CD8-positive, alpha-beta memory T cell (primary cell): Measurements from ENCODE around the gene KCNMA1. TPM values are rescaled to one million over a fixed set of nuclear protein-coding genes. Genes with fewer than 3 reads are reported as not detected.
"Not testable (repeated sequence)": the region's sequence is repeated elsewhere in the genome, so short reads cannot be mapped to it uniquely, and the experiment has no call there.

Source experiments
- CTCF ChIA-PET: fragments of 350-600 bp; sonication (Branson Sonifier 250); formaldehyde crosslinking; loops from one replicate; lab custom pipeline; 2021; ENCODE audit warnings: antibody characterized with exemption; lab: Charles Lee
- POLR2A ChIA-PET: fragments of 350-600 bp; sonication (Branson Sonifier 250); formaldehyde crosslinking; loops from one replicate; lab custom pipeline; 2021; ENCODE audit warnings: antibody characterized with exemption; lab: Charles Lee
- DNase-seq, 5 donors: peaks; one replicate each; pipeline versions ENCODE4 v3.0.0 to v3.0.0-alpha.2; 2020 to 2022; ENCODE audit warnings: mixed read lengths in 1 of 5
- H3K27ac ChIP-seq: one replicate; pipeline ENCODE4 v1.7.0; 2013; ENCODE audit warnings: low read depth, mild to moderate bottlenecking, low read length, moderate library complexity
- H3K27me3 ChIP-seq: 2 replicates; pipeline ENCODE4 v1.7.0; 2013; ENCODE audit warnings: low read length, mild to moderate bottlenecking; ENCODE audit not compliant: insufficient read depth, poor library complexity, severe bottlenecking
- H3K36me3 ChIP-seq: 2 replicates; pipeline ENCODE4 v1.7.0; 2013; ENCODE audit warnings: mild to moderate bottlenecking, low read length, moderate library complexity; ENCODE audit not compliant: insufficient read depth
- H3K4me1 ChIP-seq: 2 replicates; pipeline ENCODE4 v1.7.0; 2013; ENCODE audit warnings: mild to moderate bottlenecking, low read length, moderate library complexity; ENCODE audit not compliant: insufficient read depth
- H3K4me3 ChIP-seq: 2 replicates; pipeline ENCODE4 v1.7.0; 2013; ENCODE audit warnings: mild to moderate bottlenecking, low read length
- H3K9me3 ChIP-seq: 2 replicates; pipeline ENCODE4 v1.7.0; 2013; ENCODE audit warnings: mild to moderate bottlenecking, low read length
- H3K27ac Mint-ChIP-seq, 8 donors: one replicate each; pipeline ENCODE4 v1.8.0; 2020 to 2021; ENCODE audit warnings: mixed read lengths in 8 of 8, mild to moderate bottlenecking in 6 of 8, inconsistent platforms in 3 of 8, moderate library complexity in 3 of 8
- H3K27me3 Mint-ChIP-seq, 2 donors: one replicate each; pipeline ENCODE4 v1.8.0; 2020 to 2021; ENCODE audit warnings: mixed read lengths in 2 of 2, mild to moderate bottlenecking in 1 of 2, moderate library complexity in 1 of 2
- H3K36me3 Mint-ChIP-seq, 3 donors: one replicate each; pipeline ENCODE4 v1.8.0; 2020 to 2021; ENCODE audit warnings: mixed read lengths in 3 of 3, inconsistent platforms in 1 of 3, mild to moderate bottlenecking in 1 of 3
- H3K4me1 Mint-ChIP-seq, 3 donors: one replicate each; pipeline ENCODE4 v1.8.0; 2020 to 2021; ENCODE audit warnings: mixed read lengths in 3 of 3, inconsistent platforms in 1 of 3, mild to moderate bottlenecking in 1 of 3
- H3K4me3 Mint-ChIP-seq, 7 donors: one replicate each; pipeline ENCODE4 v1.8.0; 2020 to 2021; ENCODE audit warnings: mixed read lengths in 7 of 7, mild to moderate bottlenecking in 6 of 7, moderate library complexity in 4 of 7, inconsistent platforms in 2 of 7
- H3K9me3 Mint-ChIP-seq, 5 donors: one replicate each; pipeline ENCODE4 v1.8.0; 2020 to 2022; ENCODE audit warnings: mixed read lengths in 5 of 5, mild to moderate bottlenecking in 3 of 5, moderate library complexity in 2 of 5, inconsistent platforms in 1 of 5
- polyA plus RNA-seq: library from polyadenylated mRNA; unstranded; fragments of 300-500 nt; fragmentation: Illumina TruSeq; gene quantifications from one replicate; pipeline ENCODE4 v1.2.3, GENCODE V29; 2021
- total RNA-seq, 2 experiments: library from RNA; stranded (reverse); gene quantifications; one replicate each; pipeline ENCODE4 v1.2.3, GENCODE V29; 2021

KCNMA1 gene
- total and polyA plus RNA-seq, 3 experiments from 2014 or later: 0.20 to 0.31 TPM; not detected in 1

DNA sequence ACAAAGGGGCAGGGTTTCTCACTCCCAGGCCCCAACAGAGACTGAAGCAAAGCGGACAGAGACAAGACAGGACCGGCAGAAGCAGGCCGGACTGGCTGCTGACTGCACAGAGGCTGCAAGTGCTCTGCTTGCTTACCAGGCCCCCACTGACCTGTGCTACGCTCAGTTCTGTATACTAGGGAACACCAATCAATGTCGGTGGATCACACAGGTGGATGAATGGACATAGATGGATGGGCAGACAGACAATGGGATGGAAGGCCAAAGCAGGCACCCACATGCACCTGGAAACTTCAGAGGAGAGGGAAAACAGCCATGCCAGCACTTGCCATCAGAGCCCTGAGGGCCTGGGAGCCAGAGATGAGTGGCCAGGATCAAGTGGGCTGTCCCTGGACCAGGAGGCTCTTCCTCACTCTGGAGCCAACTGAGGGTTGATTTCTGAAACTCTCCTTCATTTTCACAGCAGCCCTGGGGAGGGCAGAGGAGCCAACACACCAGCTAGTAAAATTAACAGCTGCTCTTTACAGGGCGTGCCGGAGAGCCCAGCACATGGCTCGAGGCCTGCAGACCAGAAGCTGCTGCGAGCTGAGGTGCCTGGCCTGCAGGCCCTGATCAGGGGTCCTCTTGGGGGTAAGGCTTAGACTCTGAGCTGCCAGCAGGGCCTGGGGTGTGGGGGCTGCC lies 243.6 kb downstream of the KCNMA1 start:
- no peaks in the 10 kb centered on the region for H3K9me3 ChIP-seq
- peaks cover 5% of the 10 kb centered on the region for H3K27me3 ChIP-seq
- H3K27ac Mint-ChIP-seq: peak overlapping the region in 1 of 8 donors; percentile 68
- DNase-seq: no peak
- no peak overlapping the region for H3K4me3 Mint-ChIP-seq
- POLR2A ChIA-PET: no interaction called here
- H3K4me1 Mint-ChIP-seq: no peaks in the 10 kb centered on the region
- H3K9me3 Mint-ChIP-seq: no peaks in the 10 kb centered on the region
- CTCF ChIA-PET: interaction anchor here (0.9 kb wide), 1 partner anchor 29 kb away, joined by 3 read pairs; no protein-coding TSS in a partner anchor
- no peaks in the 10 kb centered on the region for H3K36me3 ChIP-seq
- no peaks in the 10 kb centered on the region for H3K36me3 Mint-ChIP-seq
- no peak overlapping the region for H3K4me3 ChIP-seq
- H3K4me1 ChIP-seq: no peaks in the 10 kb centered on the region
- H3K27ac ChIP-seq: no peak overlapping the region
- no peaks in the 10 kb centered on the region for H3K27me3 Mint-ChIP-seq

DNA sequence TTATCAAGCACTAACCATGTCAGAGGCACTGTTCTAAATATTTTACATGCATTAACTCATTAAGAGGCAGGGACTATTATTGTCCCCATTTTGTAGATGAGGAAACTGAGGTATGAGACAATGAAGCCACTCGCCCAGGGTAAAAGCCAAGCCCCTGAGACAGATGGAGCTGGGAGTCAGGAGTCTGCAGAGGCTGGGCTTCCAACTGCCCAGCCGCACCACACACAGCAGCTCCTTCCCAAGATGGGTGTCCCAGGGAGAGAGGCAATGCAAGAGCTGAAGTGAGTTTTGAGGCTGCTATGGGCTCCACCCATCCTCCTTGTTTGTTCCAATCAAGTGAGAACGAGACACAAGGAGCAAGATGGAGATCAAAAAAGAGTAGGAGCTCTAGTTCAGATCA lies 244.2 kb downstream of the KCNMA1 start:
- no peak overlapping the region for H3K27ac Mint-ChIP-seq
- no peaks in the 10 kb centered on the region for H3K9me3 Mint-ChIP-seq
- no peaks in the 10 kb centered on the region for H3K4me1 Mint-ChIP-seq
- H3K4me3 ChIP-seq: no peak overlapping the region
- no peak overlapping the region for H3K27ac ChIP-seq
- no peaks in the 10 kb centered on the region for H3K9me3 ChIP-seq
- no peaks in the 10 kb centered on the region for H3K36me3 ChIP-seq
- ChIA-PET CTCF (interaction anchor here (0.9 kb wide), 1 partner anchor 29 kb away, joined by 3 read pairs; no protein-coding TSS in a partner anchor), POLR2A (no interaction called here)
- no peaks in the 10 kb centered on the region for H3K27me3 ChIP-seq
- DNase-seq: no peak
- no peaks in the 10 kb centered on the region for H3K4me1 ChIP-seq
- H3K27me3 Mint-ChIP-seq: peaks cover 0 to 2% of the 10 kb centered on the region in 2 donors
- no peaks in the 10 kb centered on the region for H3K36me3 Mint-ChIP-seq
- no peak overlapping the region for H3K4me3 Mint-ChIP-seq

DNA sequence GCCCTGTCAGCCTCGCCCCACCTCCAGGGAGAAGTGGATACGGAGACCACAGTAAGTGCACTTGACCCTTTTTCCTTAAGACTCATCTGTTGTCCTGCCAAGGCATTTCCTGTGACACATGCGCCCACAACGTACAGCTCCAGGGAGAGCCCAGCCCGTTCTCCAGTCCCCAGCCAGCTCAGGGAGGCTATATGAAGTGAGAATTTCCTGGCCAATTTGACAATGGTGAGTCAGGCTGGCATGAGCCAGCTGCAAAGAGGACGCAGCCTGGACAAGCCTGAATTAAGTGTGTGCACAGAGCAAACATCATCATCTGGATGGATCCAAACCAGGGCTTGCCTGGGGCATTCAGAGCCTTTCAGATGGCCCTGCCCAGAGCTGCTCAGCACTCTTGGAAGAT lies 244.8 kb downstream of the KCNMA1 start:
- Histone ChIP-seq H3K4me1 (no peaks in the 10 kb centered on the region), H3K27ac (no peak overlapping the region), H3K9me3 (no peaks in the 10 kb centered on the region), H3K36me3 (no peaks in the 10 kb centered on the region), H3K4me3 (no peak overlapping the region), H3K27me3 (no peaks in the 10 kb centered on the region)
- Mint-ChIP-seq H3K27me3 (peaks cover 0 to 2% of the 10 kb centered on the region in 2 donors), H3K4me3 (no peak overlapping the region), H3K36me3 (no peaks in the 10 kb centered on the region), H3K9me3 (no peaks in the 10 kb centered on the region), H3K27ac (peak overlapping the region in 1 of 8 donors; percentile 10), H3K4me1 (peaks cover 0 to 2% (median 0%) of the 10 kb centered on the region in 3 donors)
- DNase-seq: no peak
- ChIA-PET POLR2A (no interaction called here), CTCF (interaction anchor here (0.9 to 1.1 kb wide), 2 partner anchors 7 to 28 kb away, joined by 3 read pairs; no protein-coding TSS in a partner anchor)

DNA sequence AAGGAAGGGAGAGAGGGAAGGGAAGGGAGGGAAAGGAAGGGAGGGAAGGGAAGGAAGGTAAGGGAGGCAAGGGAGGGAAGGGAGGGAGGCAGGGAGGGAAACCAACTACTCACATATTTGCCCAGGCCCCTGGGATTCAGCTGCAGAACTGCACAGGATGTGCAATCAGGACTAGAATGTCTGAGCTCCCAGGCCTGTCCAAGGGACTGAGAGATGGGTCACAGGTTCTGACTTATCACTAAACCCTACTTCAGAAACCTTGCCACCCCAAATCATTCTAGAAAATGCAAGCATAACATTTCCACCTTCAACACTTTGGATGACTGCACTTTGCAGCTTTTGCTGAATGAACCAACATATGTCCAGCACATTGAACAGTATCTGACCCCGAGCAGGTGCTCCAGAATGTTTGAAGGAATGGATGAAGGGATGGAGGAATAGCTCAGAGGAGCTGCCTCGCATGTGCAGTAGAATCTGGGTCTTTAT lies 245.3 kb downstream of the KCNMA1 start:
- Mint-ChIP-seq H3K27ac (no peak overlapping the region), H3K27me3 (peaks cover 0 to 2% of the 10 kb centered on the region in 2 donors), H3K9me3 (no peaks in the 10 kb centered on the region), H3K36me3 (no peaks in the 10 kb centered on the region), H3K4me3 (no peak overlapping the region), H3K4me1 (peaks cover 0 to 4% (median 0%) of the 10 kb centered on the region in 3 donors)
- no peaks in the 10 kb centered on the region for H3K4me1 ChIP-seq
- H3K9me3 ChIP-seq: no peaks in the 10 kb centered on the region
- H3K27me3 ChIP-seq: no peaks in the 10 kb centered on the region
- POLR2A ChIA-PET: no interaction called here
- no peaks in the 10 kb centered on the region for H3K36me3 ChIP-seq
- H3K4me3 ChIP-seq: no peak overlapping the region
- DNase-seq: no peak
- H3K27ac ChIP-seq: no peak overlapping the region
- CTCF ChIA-PET: interaction anchor here (1.1 kb wide), 2 partner anchors 8 to 10 kb away, joined by 3 read pairs; no protein-coding TSS in a partner anchor

DNA sequence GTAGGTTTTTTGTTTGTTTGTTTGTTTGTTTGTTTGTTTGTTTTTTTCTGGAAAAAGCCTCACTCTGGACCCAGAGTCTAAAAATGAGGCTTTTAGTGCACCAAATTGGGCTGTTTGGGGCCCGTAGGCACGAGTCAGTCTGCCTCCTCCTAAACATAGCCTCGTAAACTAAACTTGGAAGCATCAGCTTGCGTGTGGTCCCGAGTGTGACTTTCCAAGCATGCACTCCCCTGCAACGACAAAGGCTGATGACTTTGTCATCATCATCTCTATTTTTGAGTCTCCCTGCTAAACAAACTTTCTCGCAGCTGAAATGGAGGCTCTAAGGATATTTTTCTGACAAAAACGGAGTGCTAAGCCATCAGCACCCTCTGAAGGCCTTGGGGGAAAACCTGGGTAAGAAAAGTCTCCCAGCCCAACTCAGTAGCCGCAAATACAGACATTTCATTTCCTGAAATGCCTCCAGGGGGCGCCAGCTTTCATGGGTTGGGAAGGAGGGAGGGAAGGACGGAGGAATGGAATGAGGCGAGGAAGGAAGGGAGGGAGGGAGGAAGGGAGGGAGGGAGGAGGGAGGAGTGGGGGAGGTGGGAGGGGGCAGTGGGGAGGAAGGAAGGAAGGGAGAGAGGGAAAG lies 245.9 kb downstream of the KCNMA1 start:
- H3K27me3 ChIP-seq: no peaks in the 10 kb centered on the region
- H3K9me3 ChIP-seq: no peaks in the 10 kb centered on the region
- H3K9me3 Mint-ChIP-seq: no peaks in the 10 kb centered on the region
- peaks cover 4 to 9% (median 5%) of the 10 kb centered on the region in 3 donors for H3K4me1 Mint-ChIP-seq
- no peaks in the 10 kb centered on the region for H3K36me3 ChIP-seq
- H3K27ac ChIP-seq: no peak overlapping the region
- H3K4me3 Mint-ChIP-seq: no peak overlapping the region
- H3K27me3 Mint-ChIP-seq: peaks cover 0 to 2% of the 10 kb centered on the region in 2 donors
- ChIA-PET CTCF (interaction anchor here (1.1 kb wide), 2 partner anchors 8 to 11 kb away, joined by 3 read pairs; no protein-coding TSS in a partner anchor), POLR2A (no interaction called here)
- no peak overlapping the region for H3K27ac Mint-ChIP-seq
- DNase-seq: no peak
- no peaks in the 10 kb centered on the region for H3K4me1 ChIP-seq
- no peaks in the 10 kb centered on the region for H3K36me3 Mint-ChIP-seq
- no peak overlapping the region for H3K4me3 ChIP-seq

DNA sequence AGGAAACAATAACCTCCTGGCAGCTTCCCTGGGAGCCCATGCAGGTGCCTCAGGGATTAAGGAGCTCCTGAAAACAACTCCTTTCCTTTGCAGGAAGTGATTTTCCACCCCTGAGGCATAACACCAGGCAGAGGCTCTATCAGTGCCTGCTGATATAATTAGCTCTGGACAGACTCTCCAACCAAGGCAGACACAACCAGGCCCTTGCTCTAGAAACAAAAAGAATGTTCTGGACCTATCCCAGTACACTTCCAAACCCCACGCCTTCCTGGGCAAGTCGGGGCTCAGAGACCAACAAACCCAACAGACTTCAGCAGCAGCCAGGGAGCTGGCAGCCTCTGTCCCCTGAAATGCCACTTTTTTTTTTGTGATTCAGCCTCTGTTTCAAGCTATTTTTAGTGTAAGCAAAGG lies 247.1 kb downstream of the KCNMA1 start:
- H3K4me1 ChIP-seq: no peaks in the 10 kb centered on the region
- H3K9me3 ChIP-seq: no peaks in the 10 kb centered on the region
- no peaks in the 10 kb centered on the region for H3K36me3 ChIP-seq
- H3K4me3 Mint-ChIP-seq: no peak overlapping the region
- CTCF ChIA-PET: interaction anchor here (0.6 kb wide), 1 partner anchor 693 kb away, joined by 3 read pairs; no protein-coding TSS in a partner anchor
- H3K27ac Mint-ChIP-seq: peak overlapping the region in 1 of 8 donors; percentile 63
- no peaks in the 10 kb centered on the region for H3K9me3 Mint-ChIP-seq
- no peak overlapping the region for H3K27ac ChIP-seq
- H3K36me3 Mint-ChIP-seq: no peaks in the 10 kb centered on the region
- H3K27me3 Mint-ChIP-seq: peaks cover 0 to 2% of the 10 kb centered on the region in 2 donors
- DNase-seq: no peak
- H3K4me1 Mint-ChIP-seq: peaks cover 10 to 16% (median 10%) of the 10 kb centered on the region in 3 donors
- H3K4me3 ChIP-seq: no peak overlapping the region
- no peaks in the 10 kb centered on the region for H3K27me3 ChIP-seq
- POLR2A ChIA-PET: no interaction called here

DNA sequence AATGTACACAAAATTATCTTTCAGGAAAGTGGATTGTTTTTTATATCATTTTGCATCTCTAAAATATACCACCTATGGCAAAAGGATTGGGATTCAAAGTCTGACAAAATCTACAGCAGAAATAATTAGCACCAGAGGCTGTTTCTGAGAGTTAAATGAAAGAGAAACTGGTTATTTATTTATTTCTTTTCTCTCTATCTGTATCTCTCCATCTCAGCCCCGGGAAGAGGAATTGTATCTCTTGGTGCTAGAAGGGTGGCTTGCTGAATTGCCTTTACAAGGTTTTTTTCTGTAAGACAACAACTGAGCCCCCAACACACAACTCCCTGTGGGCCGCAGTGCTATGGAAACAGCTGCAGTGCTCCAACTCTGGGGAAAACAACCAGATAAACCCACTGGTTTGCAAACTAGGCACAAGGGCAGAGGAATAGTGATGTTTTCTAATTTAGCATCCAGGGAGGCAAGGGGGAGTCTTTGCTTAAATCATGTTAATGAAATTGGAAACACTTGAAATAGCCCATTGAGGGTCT lies 249.0 kb downstream of the KCNMA1 start:
- Histone ChIP-seq H3K4me3 (no peak overlapping the region), H3K27ac (no peak overlapping the region), H3K36me3 (no peaks in the 10 kb centered on the region), H3K9me3 (no peaks in the 10 kb centered on the region), H3K27me3 (no peaks in the 10 kb centered on the region), H3K4me1 (no peaks in the 10 kb centered on the region)
- Mint-ChIP-seq H3K4me3 (no peak overlapping the region), H3K9me3 (no peaks in the 10 kb centered on the region), H3K27me3 (peaks cover 0 to 2% of the 10 kb centered on the region in 2 donors), H3K27ac (no peak overlapping the region), H3K4me1 (peaks cover 10 to 16% (median 11%) of the 10 kb centered on the region in 3 donors), H3K36me3 (no peaks in the 10 kb centered on the region)
- CTCF ChIA-PET: no interaction called here
- no peak for DNase-seq
- POLR2A ChIA-PET: no interaction called here

DNA sequence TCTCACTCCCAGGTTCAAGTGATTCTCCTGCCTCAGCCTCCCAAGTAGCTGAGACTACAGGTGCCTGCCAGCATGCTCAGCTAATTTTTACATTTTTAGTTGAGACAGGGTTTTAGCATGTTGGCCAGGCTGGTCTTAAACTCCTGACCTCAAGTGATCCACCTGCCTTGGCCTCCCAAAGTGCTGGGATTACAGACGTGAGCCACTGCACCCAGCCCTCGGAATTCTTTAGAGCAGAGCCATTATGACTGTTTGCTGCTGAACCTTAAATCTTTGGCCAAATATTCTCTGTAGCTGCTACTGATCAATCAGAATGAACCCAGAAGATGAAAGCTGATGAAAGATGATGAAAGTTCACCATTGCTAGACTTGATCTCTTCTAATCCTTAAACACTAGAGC lies 249.9 kb downstream of the KCNMA1 start:
- not testable (repeated sequence) for H3K9me3 ChIP-seq

More for the DNA sequence above, 249.9 kb downstream of the KCNMA1 start:
- Mint-ChIP-seq H3K4me1 (peaks cover 10 to 16% (median 11%) of the 10 kb centered on the region in 3 donors), H3K27ac (peak overlapping the region in 2 of 8 donors; percentile 53 to 80)
- H3K27me3 Mint-ChIP-seq, H3K27me3 ChIP-seq, H3K36me3 Mint-ChIP-seq, H3K4me1 ChIP-seq, H3K27ac ChIP-seq, H3K4me3 Mint-ChIP-seq, DNase-seq, H3K36me3 ChIP-seq, CTCF ChIA-PET, H3K4me3 ChIP-seq, POLR2A ChIA-PET, H3K9me3 Mint-ChIP-seq: not testable (repeated sequence)
